Measurements from ENCODE around the gene PDE7B. TPM values are rescaled to one million over a fixed set of nuclear protein-coding genes. Genes with fewer than 3 reads are reported as not detected.

PDE7B gene
- total RNA-seq, 2 experiments from 2014 or later = 0.50 to 0.54 TPM

GRCh38 chr6:136052031-136052430 lies 200.5 kb downstream of the PDE7B start:
- Mint-ChIP-seq H3K4me1 (peaks cover 13% of the 10 kb centered on the region), H3K27ac (no peak overlapping the region), H3K9me3 (no peaks in the 10 kb centered on the region), H3K36me3 (no peaks in the 10 kb centered on the region), H3K4me3 (no peak overlapping the region), H3K27me3 (no peaks in the 10 kb centered on the region)
- no peak for DNase-seq

DNA sequence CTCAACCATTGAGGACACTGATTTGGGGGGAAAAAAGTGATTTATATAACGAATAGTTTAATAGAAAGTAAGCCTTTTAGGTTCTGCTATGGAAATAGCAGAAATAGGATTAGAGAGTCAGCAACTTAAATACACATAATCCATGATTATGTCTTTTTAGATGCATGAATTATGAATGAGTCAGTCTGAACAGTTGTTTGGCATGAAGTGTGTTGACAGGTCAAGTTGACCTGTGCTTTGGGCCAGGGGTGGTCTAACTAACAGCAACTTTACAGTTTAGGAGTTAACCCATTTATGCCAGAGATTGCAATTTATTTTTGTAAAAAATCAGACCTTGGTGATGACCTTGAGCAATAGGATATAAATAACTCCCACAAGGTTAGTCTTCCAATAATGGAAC lies 207.4 kb downstream of the PDE7B start:
- Mint-ChIP-seq H3K27ac (no peak overlapping the region), H3K4me1 (no peaks in the 10 kb centered on the region), H3K36me3 (no peaks in the 10 kb centered on the region), H3K9me3 (no peaks in the 10 kb centered on the region), H3K4me3 (no peak overlapping the region), H3K27me3 (peaks cover 5% of the 10 kb centered on the region)
- no peak for DNase-seq

DNA sequence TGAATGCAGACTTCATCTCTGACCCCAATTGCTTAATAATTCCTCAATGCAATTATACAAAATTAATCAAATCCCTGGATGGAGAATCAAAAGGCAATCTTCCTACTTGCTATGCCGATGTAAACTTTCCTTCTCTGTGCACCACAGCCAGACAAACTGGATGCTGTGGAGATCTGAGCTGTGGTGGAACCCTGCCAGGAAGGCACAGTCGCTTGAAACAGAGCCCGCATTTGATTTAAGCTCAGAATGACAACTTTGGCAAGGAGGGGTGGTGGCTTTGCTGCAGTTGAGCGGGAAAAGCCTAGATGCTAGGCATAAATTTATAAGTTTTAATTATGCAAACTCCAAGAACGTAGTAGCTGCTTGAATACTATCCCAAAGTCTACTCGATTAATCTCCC lies 207.8 kb downstream of the PDE7B start:
- Mint-ChIP-seq H3K9me3 (no peaks in the 10 kb centered on the region), H3K4me3 (no peak overlapping the region), H3K4me1 (no peaks in the 10 kb centered on the region), H3K27me3 (peaks cover 5% of the 10 kb centered on the region), H3K36me3 (no peaks in the 10 kb centered on the region), H3K27ac (no peak overlapping the region)
- no peak for DNase-seq

- DNase-seq = no peak
- Mint-ChIP-seq H3K36me3 (no peaks in the 10 kb centered on the region), H3K27me3 (peaks cover 8% of the 10 kb centered on the region), H3K4me3 (no peak overlapping the region), H3K27ac (no peak overlapping the region), H3K9me3 (no peaks in the 10 kb centered on the region), H3K4me1 (no peaks in the 10 kb centered on the region)
Measured at GRCh38 chr6:136060052-136060451, 208.6 kb downstream of the PDE7B start.

- peaks cover 8% of the 10 kb centered on the region for H3K27me3 Mint-ChIP-seq
- no peaks in the 10 kb centered on the region for H3K4me1 Mint-ChIP-seq
- no peaks in the 10 kb centered on the region for H3K9me3 Mint-ChIP-seq
- H3K27ac Mint-ChIP-seq = no peak overlapping the region
- H3K4me3 Mint-ChIP-seq = no peak overlapping the region
- H3K36me3 Mint-ChIP-seq = no peaks in the 10 kb centered on the region
- no peak for DNase-seq
Measured at GRCh38 chr6:136060759-136061158, 209.3 kb downstream of the PDE7B start.

GRCh38 chr6:136061701-136062100 lies 210.2 kb downstream of the PDE7B start:
- Mint-ChIP-seq H3K27ac (no peak overlapping the region), H3K4me1 (no peaks in the 10 kb centered on the region), H3K27me3 (peaks cover 8% of the 10 kb centered on the region), H3K36me3 (no peaks in the 10 kb centered on the region), H3K4me3 (no peak overlapping the region), H3K9me3 (no peaks in the 10 kb centered on the region)
- DNase-seq = no peak

DNA sequence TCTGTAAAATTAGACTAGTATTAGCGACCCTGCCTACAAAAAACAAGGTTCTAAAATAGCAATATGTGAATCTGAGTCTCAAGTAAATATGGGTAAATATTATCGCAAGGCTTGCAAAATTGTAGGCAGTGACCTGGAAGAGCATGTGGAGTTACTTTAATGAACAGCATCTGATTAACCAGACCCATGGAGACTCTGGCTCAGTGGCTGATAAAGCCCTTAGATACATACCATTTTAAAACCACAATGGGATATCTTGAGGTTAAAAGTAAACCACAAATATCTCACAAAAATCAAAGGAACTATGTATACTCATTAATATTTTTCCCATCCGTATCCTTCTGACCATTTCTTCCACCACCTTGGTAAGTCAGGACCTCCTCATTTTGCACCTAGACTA lies 211.6 kb downstream of the PDE7B start:
- Mint-ChIP-seq H3K4me3 (no peak overlapping the region), H3K36me3 (no peaks in the 10 kb centered on the region), H3K9me3 (no peaks in the 10 kb centered on the region), H3K27ac (no peak overlapping the region), H3K4me1 (no peaks in the 10 kb centered on the region), H3K27me3 (peaks cover 8% of the 10 kb centered on the region)
- no peak for DNase-seq

DNA sequence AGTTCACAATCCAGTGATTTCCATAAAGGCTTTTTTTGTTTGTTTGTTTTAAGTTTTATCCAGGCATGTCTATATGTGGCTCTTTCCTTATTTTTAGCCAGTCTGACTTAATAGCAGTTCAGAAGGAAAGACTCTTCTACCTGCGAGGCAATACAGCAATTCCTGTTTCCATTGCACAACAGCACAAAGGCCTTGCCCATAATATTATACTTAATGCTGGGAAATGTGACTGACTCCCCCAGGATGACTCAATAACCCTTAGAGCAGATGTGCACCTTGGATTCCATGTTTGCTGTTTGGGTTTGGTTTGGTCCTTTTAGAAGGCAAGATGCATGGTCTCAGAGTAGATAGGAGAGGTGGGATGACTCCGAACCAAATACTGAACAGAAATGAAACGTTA lies 214.5 kb downstream of the PDE7B start:
- H3K27me3 Mint-ChIP-seq = peaks cover 4% of the 10 kb centered on the region
- H3K4me1 Mint-ChIP-seq = no peaks in the 10 kb centered on the region
- H3K27ac Mint-ChIP-seq = no peak overlapping the region
- no peaks in the 10 kb centered on the region for H3K36me3 Mint-ChIP-seq
- DNase-seq = no peak
- H3K4me3 Mint-ChIP-seq = no peak overlapping the region
- H3K9me3 Mint-ChIP-seq = no peaks in the 10 kb centered on the region

GRCh38 chr6:136067731-136068341 lies 216.3 kb downstream of the PDE7B start:
- Mint-ChIP-seq H3K36me3 (no peaks in the 10 kb centered on the region), H3K27me3 (peaks cover 4% of the 10 kb centered on the region), H3K4me3 (no peak overlapping the region), H3K9me3 (no peaks in the 10 kb centered on the region), H3K27ac (no peak overlapping the region), H3K4me1 (no peaks in the 10 kb centered on the region)
- DNase-seq = no peak

GRCh38 chr6:136069119-136069518 lies 217.6 kb downstream of the PDE7B start:
- no peaks in the 10 kb centered on the region for H3K9me3 Mint-ChIP-seq

GRCh38 chr6:136070815-136071214 lies 219.3 kb downstream of the PDE7B start:
- Mint-ChIP-seq H3K27ac (no peak overlapping the region), H3K4me3 (no peak overlapping the region), H3K27me3 (peaks cover 4% of the 10 kb centered on the region), H3K9me3 (no peaks in the 10 kb centered on the region), H3K4me1 (no peaks in the 10 kb centered on the region), H3K36me3 (no peaks in the 10 kb centered on the region)
- no peak for DNase-seq

More at GRCh38 chr6:136069119-136069518, 217.6 kb downstream of the PDE7B start:
- H3K4me3 Mint-ChIP-seq = no peak overlapping the region
- H3K27me3 Mint-ChIP-seq = peaks cover 4% of the 10 kb centered on the region
- H3K36me3 Mint-ChIP-seq = no peaks in the 10 kb centered on the region
- no peaks in the 10 kb centered on the region for H3K4me1 Mint-ChIP-seq
- no peak overlapping the region for H3K27ac Mint-ChIP-seq
- DNase-seq = no peak

GRCh38 chr6:136072691-136073090 lies 221.2 kb downstream of the PDE7B start:
- H3K9me3 Mint-ChIP-seq = no peaks in the 10 kb centered on the region
- no peaks in the 10 kb centered on the region for H3K4me1 Mint-ChIP-seq
- H3K4me3 Mint-ChIP-seq = no peak overlapping the region
- no peaks in the 10 kb centered on the region for H3K36me3 Mint-ChIP-seq
- H3K27ac Mint-ChIP-seq = no peak overlapping the region
- no peak for DNase-seq
- peaks cover 9% of the 10 kb centered on the region for H3K27me3 Mint-ChIP-seq

DNA sequence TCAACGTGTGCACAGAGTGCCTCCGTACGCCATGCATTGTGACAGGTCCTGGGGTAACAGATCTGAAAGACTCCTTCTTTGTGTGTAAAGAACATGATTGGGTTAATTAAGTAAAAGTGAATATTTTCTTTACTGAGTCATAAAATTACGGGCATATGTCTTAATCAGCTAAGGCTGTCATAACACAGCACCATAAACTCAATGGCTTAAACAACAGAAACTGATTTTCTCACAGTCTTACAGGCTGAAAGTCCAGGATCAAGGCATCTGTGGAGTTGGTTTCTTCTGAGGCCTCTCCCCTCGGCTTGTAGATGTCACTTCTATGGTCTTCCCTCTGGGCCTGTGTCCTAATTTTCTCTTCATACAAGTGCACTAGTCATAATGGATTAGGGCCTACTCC lies 221.7 kb downstream of the PDE7B start:
- no peak for DNase-seq
- no peaks in the 10 kb centered on the region for H3K4me1 Mint-ChIP-seq

DNA sequence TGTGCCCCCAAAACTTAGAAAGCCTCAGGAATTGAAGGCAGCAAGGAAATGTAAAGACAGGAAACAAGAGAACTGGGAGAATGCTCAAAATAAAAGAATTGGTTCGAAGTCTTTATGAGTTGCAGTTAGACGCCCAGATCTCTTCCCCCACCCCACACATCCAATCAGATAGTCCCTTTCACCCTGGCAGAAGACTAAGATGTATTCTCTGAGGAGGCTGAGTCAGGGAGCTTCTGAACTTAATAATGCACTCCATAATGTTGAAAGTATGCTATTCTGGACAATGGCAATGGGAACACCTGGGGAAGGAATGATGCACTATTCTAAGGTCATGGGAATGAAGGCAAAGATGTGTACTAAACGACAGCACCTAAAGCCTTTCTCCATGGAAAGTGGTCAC lies 225.0 kb downstream of the PDE7B start:
- DNase-seq = no peak
- Mint-ChIP-seq H3K36me3 (no peaks in the 10 kb centered on the region), H3K9me3 (no peaks in the 10 kb centered on the region), H3K4me1 (no peaks in the 10 kb centered on the region), H3K27me3 (peaks cover 9% of the 10 kb centered on the region), H3K27ac (no peak overlapping the region), H3K4me3 (no peak overlapping the region)

More for the DNA sequence above, 221.7 kb downstream of the PDE7B start:
- Mint-ChIP-seq H3K36me3 (no peaks in the 10 kb centered on the region), H3K4me3 (no peak overlapping the region), H3K27me3 (peaks cover 9% of the 10 kb centered on the region), H3K9me3 (no peaks in the 10 kb centered on the region), H3K27ac (no peak overlapping the region)

DNA sequence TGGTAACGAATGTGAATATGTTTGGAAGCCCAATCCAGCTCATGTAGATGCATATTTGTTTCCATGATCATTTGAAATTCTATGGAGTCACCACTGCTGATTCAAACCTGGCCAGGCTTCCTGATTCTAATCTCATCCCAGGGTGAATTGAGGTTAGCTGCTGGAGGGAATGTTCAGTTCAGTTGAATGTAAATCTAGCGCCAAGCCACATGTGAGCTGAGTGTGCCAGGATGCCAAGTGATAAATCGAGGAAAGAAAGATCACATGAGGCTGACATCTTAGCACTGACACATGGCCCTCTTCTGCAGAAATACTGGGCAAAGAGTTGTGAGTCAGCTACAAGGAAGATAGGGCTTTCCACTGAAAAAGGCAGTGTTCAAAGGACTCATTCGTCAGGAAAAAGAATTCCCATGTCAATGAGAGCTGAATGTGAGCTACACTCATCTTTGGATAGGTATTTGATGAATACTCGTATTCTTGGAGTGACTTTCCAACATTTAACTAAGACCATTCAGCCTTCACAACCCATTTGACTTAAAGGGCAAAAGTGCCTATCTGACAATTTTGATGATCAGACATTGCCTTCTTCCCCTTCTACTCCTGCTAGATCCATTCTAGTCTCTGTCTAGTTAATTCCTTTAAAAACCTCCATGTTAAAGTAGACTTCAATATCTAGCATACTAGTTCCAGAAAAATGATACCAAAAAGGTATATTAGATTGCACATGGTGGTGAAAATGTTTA lies 226.5 kb downstream of the PDE7B start:
- Mint-ChIP-seq H3K36me3 (no peaks in the 10 kb centered on the region), H3K27ac (no peak overlapping the region), H3K4me1 (no peaks in the 10 kb centered on the region), H3K4me3 (no peak overlapping the region), H3K27me3 (peaks cover 9% of the 10 kb centered on the region), H3K9me3 (no peaks in the 10 kb centered on the region)
- no peak for DNase-seq

Measured in activated naive CD8-positive, alpha-beta T cell treated with anti-CD3 and anti-CD28 coated beads for 36 hours (primary cell).